ENCODE results near the gene CSNK2A1. TPM values are rescaled to one million over a fixed set of nuclear protein-coding genes. Genes with fewer than 3 reads are reported as not detected.

Gene CSNK2A1
- total and polyA plus RNA-seq, 2 donors = 54.6 to 168 TPM

GRCh38 chr20:428658-429200, 114.9 kb downstream of the CSNK2A1 start:
- Histone ChIP-seq H3K27ac (ENCODE audit: low read depth) (no peak overlapping the region), H3K4me3 (ENCODE audit: low read depth, low read length) (no peak overlapping the region), H3K36me3 (ENCODE audit: insufficient read depth) (peaks cover 7% of the 10 kb centered on the region), H3K4me1 (ENCODE audit: insufficient read depth) (no peaks in the 10 kb centered on the region)
- WGBS = 87% methylated on average over 14 of the region's 14 CpGs
- no peak for DNase-seq (ENCODE audit: extremely low spot score)

- 94% methylated on average over 14 of the region's 14 CpGs for WGBS
- no peak for DNase-seq (ENCODE audit: extremely low spot score)
- Histone ChIP-seq H3K4me1 (ENCODE audit: insufficient read depth) (no peaks in the 10 kb centered on the region), H3K27ac (ENCODE audit: low read depth) (no peak overlapping the region), H3K4me3 (ENCODE audit: low read depth, low read length) (no peak overlapping the region), H3K36me3 (ENCODE audit: insufficient read depth) (peaks cover 7% of the 10 kb centered on the region)
Measured at GRCh38 chr20:427849-428657, 115.5 kb downstream of the CSNK2A1 start.

- Histone ChIP-seq H3K27ac (ENCODE audit: low read depth) (no peak overlapping the region), H3K4me1 (ENCODE audit: insufficient read depth) (no peaks in the 10 kb centered on the region), H3K36me3 (ENCODE audit: insufficient read depth) (peaks cover 7% of the 10 kb centered on the region), H3K4me3 (ENCODE audit: low read depth, low read length) (no peak overlapping the region)
- DNase-seq (ENCODE audit: extremely low spot score) = no peak
- WGBS = 92% methylated on average over 4 of the region's 4 CpGs
Measured at GRCh38 chr20:427401-427800, 116.2 kb downstream of the CSNK2A1 start.

- Histone ChIP-seq H3K4me1 (ENCODE audit: insufficient read depth) (no peaks in the 10 kb centered on the region), H3K4me3 (ENCODE audit: low read depth, low read length) (no peak overlapping the region), H3K27ac (ENCODE audit: low read depth) (no peak overlapping the region), H3K36me3 (ENCODE audit: insufficient read depth) (peaks cover 7% of the 10 kb centered on the region)
- 93% methylated on average over 2 of the region's 2 CpGs for WGBS
- no peak for DNase-seq (ENCODE audit: extremely low spot score)
Measured at GRCh38 chr20:426566-426965, 117.0 kb downstream of the CSNK2A1 start.

Small RNA genes lying within 50 kb of the gene (small RNA-seq; reads per million reads assigned to genes)
- not detected for gene RF00019

Other genes with a start within 250 kb of the CSNK2A1 start
- 18.0 TPM for gene ZCCHC3, start 246.2 kb downstream of the CSNK2A1 start, total RNA-seq
- gene ZCCHC3, start 246.2 kb downstream of the CSNK2A1 start, polyA plus RNA-seq = 14.2 TPM
- gene SOX12, start 218.2 kb downstream of the CSNK2A1 start, total RNA-seq = 3.4 TPM
- gene SOX12, start 218.2 kb downstream of the CSNK2A1 start, polyA plus RNA-seq = 11.1 TPM
- 10.8 TPM for gene NRSN2, start 196.7 kb downstream of the CSNK2A1 start, total RNA-seq
- gene NRSN2, start 196.7 kb downstream of the CSNK2A1 start, polyA plus RNA-seq = 47.5 TPM
- gene TRIB3, start 163.0 kb downstream of the CSNK2A1 start, total RNA-seq = 3.9 TPM
- gene TRIB3, start 163.0 kb downstream of the CSNK2A1 start, polyA plus RNA-seq = 6.3 TPM
- gene RBCK1, start 135.5 kb downstream of the CSNK2A1 start, total RNA-seq = 42.1 TPM
- gene RBCK1, start 135.5 kb downstream of the CSNK2A1 start, polyA plus RNA-seq = 94.3 TPM
- 26.9 TPM for gene TBC1D20, start 81.3 kb downstream of the CSNK2A1 start, total RNA-seq
- 37.0 TPM for gene TBC1D20, start 81.3 kb downstream of the CSNK2A1 start, polyA plus RNA-seq
- 0.42 TPM for gene TCF15, start 66.5 kb upstream of the CSNK2A1 start, total RNA-seq
- 0.65 TPM for gene TCF15, start 66.5 kb upstream of the CSNK2A1 start, polyA plus RNA-seq
- gene SRXN1, start 109.4 kb upstream of the CSNK2A1 start, total RNA-seq = 11.9 TPM
- 44.1 TPM for gene SRXN1, start 109.4 kb upstream of the CSNK2A1 start, polyA plus RNA-seq
- not detected for gene SCRT2, start 132.0 kb upstream of the CSNK2A1 start, total RNA-seq
- gene SCRT2, start 132.0 kb upstream of the CSNK2A1 start, polyA plus RNA-seq = not detected
- gene SLC52A3, start 224.7 kb upstream of the CSNK2A1 start, total RNA-seq = 1.9 TPM
- gene SLC52A3, start 224.7 kb upstream of the CSNK2A1 start, polyA plus RNA-seq = 2.8 TPM

Data from urinary bladder (tissue), 4 donors.